Adrenal gland (tissue), 5 donors: Measurements from ENCODE around the gene TTLL11.
"Not testable (repeated sequence)": the region's sequence is repeated elsewhere in the genome, so short reads cannot be mapped to it uniquely, and the experiment has no call there.

Experiments used
- POLR2A ChIP-seq, 2 donors: fragments of 450-650 bp; IDR thresholded peaks; one replicate each; pipeline ENCODE4 v1.6.1; 2017; ENCODE audit warnings: antibody characterized with exemption in 2 of 2, mild to moderate bottlenecking in 2 of 2, moderate library complexity in 1 of 2
- TF ChIP-seq, protein P1 (sequence below), 6 experiments: fragments of 450-650 bp in 4 of 6; fragments of 200-600 bp in 2 of 6; sonication (generic) in 1 of 6; IDR thresholded peaks; 1 replicate in 5 of 6; 2 replicates in 1 of 6; pipeline versions ENCODE4 v1.5.1 to v1.8.0; 2016 to 2021; ENCODE audit warnings: antibody characterized with exemption in 6 of 6, mild to moderate bottlenecking in 2 of 6, moderate library complexity in 1 of 6
- donor health status: DM: no; HTN: no; CAD: no.

DNA sequence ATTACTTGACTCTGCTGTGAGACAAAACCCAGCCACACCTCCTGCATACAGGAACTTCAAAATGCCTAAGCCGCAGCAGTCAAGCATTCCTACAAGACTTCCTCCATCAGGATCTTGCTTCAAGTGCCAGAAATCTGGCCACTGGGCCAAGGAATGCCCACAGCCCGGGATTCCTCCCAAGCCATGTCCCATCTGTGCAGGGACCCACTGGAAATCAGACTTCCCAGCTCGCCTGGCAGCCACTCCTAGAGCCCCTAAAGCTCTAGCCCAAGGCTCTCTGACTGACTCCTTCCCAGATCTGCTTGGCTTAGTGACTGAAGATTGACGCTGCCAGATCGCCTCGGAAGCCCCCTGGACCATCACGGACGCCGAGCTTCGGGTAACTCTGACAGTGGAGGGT is 300.6 kb downstream of the TTLL11 start:
- not testable (repeated sequence) for TF ChIP-seq POLR2A (IDR thresholded peaks at IDR 0.05)
- TF ChIP-seq, protein P1, sequence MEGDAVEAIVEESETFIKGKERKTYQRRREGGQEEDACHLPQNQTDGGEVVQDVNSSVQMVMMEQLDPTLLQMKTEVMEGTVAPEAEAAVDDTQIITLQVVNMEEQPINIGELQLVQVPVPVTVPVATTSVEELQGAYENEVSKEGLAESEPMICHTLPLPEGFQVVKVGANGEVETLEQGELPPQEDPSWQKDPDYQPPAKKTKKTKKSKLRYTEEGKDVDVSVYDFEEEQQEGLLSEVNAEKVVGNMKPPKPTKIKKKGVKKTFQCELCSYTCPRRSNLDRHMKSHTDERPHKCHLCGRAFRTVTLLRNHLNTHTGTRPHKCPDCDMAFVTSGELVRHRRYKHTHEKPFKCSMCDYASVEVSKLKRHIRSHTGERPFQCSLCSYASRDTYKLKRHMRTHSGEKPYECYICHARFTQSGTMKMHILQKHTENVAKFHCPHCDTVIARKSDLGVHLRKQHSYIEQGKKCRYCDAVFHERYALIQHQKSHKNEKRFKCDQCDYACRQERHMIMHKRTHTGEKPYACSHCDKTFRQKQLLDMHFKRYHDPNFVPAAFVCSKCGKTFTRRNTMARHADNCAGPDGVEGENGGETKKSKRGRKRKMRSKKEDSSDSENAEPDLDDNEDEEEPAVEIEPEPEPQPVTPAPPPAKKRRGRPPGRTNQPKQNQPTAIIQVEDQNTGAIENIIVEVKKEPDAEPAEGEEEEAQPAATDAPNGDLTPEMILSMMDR (IDR thresholded peaks at IDR 0.05), result not testable (repeated sequence)
